Activated gamma-delta T cell treated with Interleukin-2 at 50 U/mL for 16 hours (primary cell): ENCODE data around the gene PDE9A.

ENCODE experiments used
- DNase-seq: peaks from one replicate; pipeline ENCODE4 v3.0.0-alpha.2; 2020

Gene PDE9A

GRCh38 chr21:42673633-42674328 is 20.4 kb downstream of the PDE9A start:
- DNase-seq = no peak

GRCh38 chr21:42674351-42674940 is 21.0 kb downstream of the PDE9A start:
- DNase-seq = no peak

- DNase-seq = no peak
These were observed 22.0 kb downstream of the PDE9A start for GRCh38 chr21:42675403-42675802.

- DNase-seq = no peak
These were observed 23.4 kb downstream of the PDE9A start for GRCh38 chr21:42676808-42677207.

- no peak for DNase-seq
These were observed 24.2 kb downstream of the PDE9A start for GRCh38 chr21:42677339-42678321.

GRCh38 chr21:42678618-42679295 is 25.3 kb downstream of the PDE9A start:
- no peak for DNase-seq

- DNase-seq = no peak
These were observed 26.1 kb downstream of the PDE9A start for GRCh38 chr21:42679319-42680057.

GRCh38 chr21:42680058-42680330 is 26.6 kb downstream of the PDE9A start:
- DNase-seq = no peak

- no peak for DNase-seq
These were observed 27.0 kb downstream of the PDE9A start for GRCh38 chr21:42680429-42680828.

- no peak for DNase-seq
These were observed 28.1 kb downstream of the PDE9A start for GRCh38 chr21:42681296-42682206.

GRCh38 chr21:42682661-42683210 is 29.3 kb downstream of the PDE9A start:
- no peak for DNase-seq

- peak; percentile 46 for DNase-seq
These were observed 30.1 kb downstream of the PDE9A start for GRCh38 chr21:42683371-42684108.

GRCh38 chr21:42684109-42684916 is 30.9 kb downstream of the PDE9A start:
- peak; percentile 42 for DNase-seq

GRCh38 chr21:42685036-42685435 is 31.6 kb downstream of the PDE9A start:
- DNase-seq = no peak

- DNase-seq = no peak
These were observed 32.6 kb downstream of the PDE9A start for GRCh38 chr21:42685954-42686500.

- DNase-seq = no peak
These were observed 34.4 kb downstream of the PDE9A start for GRCh38 chr21:42687796-42688195.

GRCh38 chr21:42688226-42688840 is 34.9 kb downstream of the PDE9A start:
- DNase-seq = no peak

- no peak for DNase-seq
These were observed 35.5 kb downstream of the PDE9A start for GRCh38 chr21:42688841-42689371.
